SK-N-SH (cell line): Measurements from ENCODE around the gene NKD1. TPM values are rescaled to one million over a fixed set of nuclear protein-coding genes. Genes with fewer than 3 reads are reported as not detected.

Experiments used
- CTCF ChIA-PET: fragments of 300-600, 350-600 bp; formaldehyde crosslinking; extraction: SDS; loops from one replicate; lab custom pipeline; 2021; lab: Yijun Ruan, JAX
- POLR2A ChIA-PET: fragments of 350-600 bp; sonication (Branson Sonifier 250); formaldehyde crosslinking; extraction: SDS; loops from one replicate; lab custom pipeline; 2020; ENCODE audit warnings: antibody characterized with exemption, inconsistent platforms; lab: Yijun Ruan, JAX
- DNase-seq: peaks from one replicate; pipeline ENCODE4 v3.0.0; 2012
- H2AFZ ChIP-seq: fragments of 200-600 bp; sonication (generic); 2 replicates; pipeline ENCODE4 v1.8.1; 2016; ENCODE audit warnings: antibody characterized with exemption, mild to moderate bottlenecking, low read depth
- H3F3A ChIP-seq: fragments of 200-600 bp; sonication (generic); replicated peaks from 2 replicates; pipeline ENCODE3; 2016; ENCODE audit warnings: antibody characterized with exemption, mild to moderate bottlenecking; ENCODE audit not compliant: insufficient read depth
- H3K27ac ChIP-seq, 2 experiments: fragments of 200-500 bp in 1 of 2; fragments of 200-600 bp in 1 of 2; sonication (Bioruptor generic) in 1 of 2; sonication (generic), shearing (Covaris generic) in 1 of 2; 2 replicates each; pipeline versions ENCODE4 v1.5.1 to v1.6.1; 2014 to 2016; ENCODE audit warnings: low read depth in 2 of 2, inconsistent platforms in 1 of 2, low read length in 1 of 2, mild to moderate bottlenecking in 1 of 2, mixed read lengths in 1 of 2
- H3K27me3 ChIP-seq: fragments of 200-600 bp; sonication (generic), shearing (Covaris generic); 2 replicates; pipeline ENCODE4 v1.6.1; 2016; ENCODE audit warnings: mixed run types; ENCODE audit not compliant: insufficient read depth
- H3K36me3 ChIP-seq, 2 experiments: fragments of 200-500 bp in 1 of 2; fragments of 200-600 bp in 1 of 2; sonication (Bioruptor generic) in 1 of 2; sonication (generic) in 1 of 2; replicated peaks in 1 of 2; 2 replicates each; pipeline versions ENCODE3 to v1.5.1; 2014 to 2016; ENCODE audit warnings: low read length in 1 of 2, mild to moderate bottlenecking in 1 of 2; ENCODE audit not compliant: insufficient read depth in 2 of 2, control insufficient read depth in 1 of 2
- H3K4me1 ChIP-seq, 2 experiments: fragments of 200-500 bp in 1 of 2; fragments of 200-600 bp in 1 of 2; sonication (Bioruptor generic) in 1 of 2; sonication (generic), shearing (Covaris generic) in 1 of 2; 2 replicates each; pipeline versions ENCODE4 v1.5.1 to v1.6.1; 2014 to 2016; ENCODE audit warnings: low read depth in 1 of 2, low read length in 1 of 2, mixed run types in 1 of 2; ENCODE audit not compliant: insufficient read depth in 2 of 2, control insufficient read depth in 1 of 2
- H3K4me2 ChIP-seq: fragments of 200-600 bp; sonication (generic), shearing (Covaris generic); 2 replicates; pipeline ENCODE4 v1.6.1; 2017; ENCODE audit warnings: mixed run types
- H3K4me3 ChIP-seq, 2 experiments: fragments of 200-500 bp in 1 of 2; fragments of 200-600 bp in 1 of 2; sonication (Bioruptor generic) in 1 of 2; sonication (generic), shearing (Covaris generic) in 1 of 2; 2 replicates each; pipeline versions ENCODE4 v1.5.1 to v1.8.1; 2014 to 2016; ENCODE audit warnings: low read depth in 2 of 2, inconsistent platforms in 1 of 2, low read length in 1 of 2, mild to moderate bottlenecking in 1 of 2, mixed read lengths in 1 of 2, moderate library complexity in 1 of 2
- H3K79me2 ChIP-seq: fragments of 200-600 bp; sonication (generic); 2 replicates; pipeline ENCODE4 v1.8.1; 2017; ENCODE audit warnings: mild to moderate bottlenecking; ENCODE audit not compliant: insufficient read depth
- H3K9ac ChIP-seq: fragments of 200-600 bp; sonication (generic); 2 replicates; pipeline ENCODE4 v1.6.1; 2017; ENCODE audit warnings: mixed run types
- H3K9me2 ChIP-seq: fragments of 200-600 bp; sonication (generic); 2 replicates; pipeline ENCODE4 v1.6.1; 2017; ENCODE audit warnings: mixed run types
- H3K9me3 ChIP-seq: fragments of 200-600 bp; sonication (generic); 2 replicates; pipeline ENCODE4 v1.6.1; 2017; ENCODE audit warnings: mixed run types, mild to moderate bottlenecking, moderate library complexity
- H4K20me1 ChIP-seq: fragments of 200-600 bp; sonication (generic); 2 replicates; pipeline ENCODE4 v1.6.1; 2017; ENCODE audit warnings: mild to moderate bottlenecking, mixed run types; ENCODE audit not compliant: insufficient read depth
- ELF1 ChIP-seq: IDR thresholded peaks from 2 replicates; pipeline ENCODE4 v1.4.0; 2012
- EZH2phosphoT487 ChIP-seq: fragments of 200-600 bp; sonication (generic); IDR thresholded peaks from 2 replicates; pipeline ENCODE4 v1.6.1; 2017; ENCODE audit warnings: low read depth, mixed run types, mild to moderate bottlenecking, antibody characterized with exemption, moderate library complexity, borderline replicate concordance
- FOXJ3 ChIP-seq: sonication (generic); formaldehyde crosslinking; IDR thresholded peaks from 2 replicates; pipeline ENCODE4 v1.5.1; 2020; ENCODE audit warnings: mild to moderate bottlenecking, missing genetic modification reagents
- FOXM1 ChIP-seq: IDR thresholded peaks from 2 replicates; pipeline ENCODE4 v1.4.0; 2012; ENCODE audit warnings: low read depth, mild to moderate bottlenecking
- GABPA ChIP-seq: IDR thresholded peaks from 2 replicates; pipeline ENCODE4 v1.4.0; 2012; ENCODE audit warnings: low read depth, mild to moderate bottlenecking
- GATA2 ChIP-seq: sonication (generic); formaldehyde crosslinking; IDR thresholded peaks from 2 replicates; pipeline ENCODE4 v1.5.0; 2020; ENCODE audit warnings: mild to moderate bottlenecking, missing genetic modification reagents
- MAX ChIP-seq: IDR thresholded peaks from 2 replicates; pipeline ENCODE4 v1.4.0; 2012; ENCODE audit warnings: low read depth
- MEF2A ChIP-seq: IDR thresholded peaks from 2 replicates; pipeline ENCODE4 v1.4.0; 2012; ENCODE audit warnings: low read depth, borderline replicate concordance
- NRF1 ChIP-seq: IDR thresholded peaks from 2 replicates; pipeline ENCODE4 v1.6.1; 2012; ENCODE audit warnings: low read depth, mild to moderate bottlenecking, low read length
- PBX3 ChIP-seq: IDR thresholded peaks from 2 replicates; pipeline ENCODE4; 2012
- RCOR1 ChIP-seq: fragments of 150-350 bp; IDR thresholded peaks from 2 replicates; pipeline ENCODE4 v1.6.1; 2017; ENCODE audit warnings: antibody characterized with exemption, low read length
- RFX5 ChIP-seq: IDR thresholded peaks from 2 replicates; pipeline ENCODE4 v1.6.1; 2012; ENCODE audit warnings: mild to moderate bottlenecking, improper control_type of control experiment, low read length
- RXRA ChIP-seq: IDR thresholded peaks from 2 replicates; pipeline ENCODE4 v1.4.0; 2012; ENCODE audit warnings: low read depth, mild to moderate bottlenecking, borderline replicate concordance
- SIN3A ChIP-seq: IDR thresholded peaks from 2 replicates; pipeline ENCODE4 v1.6.1; 2012; ENCODE audit warnings: low read depth, mild to moderate bottlenecking, low read length, moderate library complexity, borderline replicate concordance
- TAF1 ChIP-seq: IDR thresholded peaks from 2 replicates; pipeline ENCODE4 v1.6.1; 2012; ENCODE audit warnings: low read depth, mild to moderate bottlenecking, low read length, moderate library complexity, borderline replicate concordance
- TEAD4 ChIP-seq: IDR thresholded peaks from 2 replicates; pipeline ENCODE4 v1.4.0; 2012; ENCODE audit warnings: mild to moderate bottlenecking, borderline replicate concordance; ENCODE audit not compliant: insufficient read depth
- USF1 ChIP-seq: IDR thresholded peaks from 2 replicates; pipeline ENCODE4 v1.4.0; 2012; ENCODE audit warnings: low read depth, borderline replicate concordance
- USF2 ChIP-seq: fragments of 150-350 bp; IDR thresholded peaks from 2 replicates; pipeline ENCODE4 v1.6.1; 2017; ENCODE audit warnings: antibody characterized with exemption, low read length, low read depth, borderline replicate concordance
- YY1 ChIP-seq: IDR thresholded peaks from 2 replicates; pipeline ENCODE4 v1.4.0; 2012; ENCODE audit warnings: low read depth, mild to moderate bottlenecking
- ZBTB33 ChIP-seq: IDR thresholded peaks from 2 replicates; pipeline ENCODE4 v1.4.0; 2012; ENCODE audit warnings: low read depth, borderline replicate concordance
- WGBS: methylation state at CpG from one replicate; pipeline ENCODE4 v1.1.6; 2017; ENCODE audit warnings: low lambda C conversion rate; 5-methylcytosine and 5-hydroxymethylcytosine counted together
- polyA plus RNA-seq, 3 experiments: library from polyadenylated mRNA; depleted of rRNA; stranded (reverse); fragments of >200 nt; gene quantifications; 2 replicates each; pipeline ENCODE4 v1.2.3, GENCODE V29; 2012

Gene NKD1
- polyA plus RNA-seq, 1 of the 3 experiments (the other 2 are of a cell fraction), result 0.02 TPM

- TF ChIP-seq USF1, result no peak
- no peak for TF ChIP-seq EZH2phosphoT487
- TF ChIP-seq USF2, result no peak
- no peak for TF ChIP-seq GATA2 (CRISPR knock-in tag)
- no peak for TF ChIP-seq ZBTB33
- no peak for TF ChIP-seq MAX
Measured at GRCh38 chr16:50631249-50631984, 83.2 kb downstream of the NKD1 start (continued).

GRCh38 chr16:50631985-50632576, 83.9 kb downstream of the NKD1 start:
- no peaks in the 10 kb centered on the region for H3K27me3 ChIP-seq
- POLR2A ChIA-PET, result no interaction called here
- no peak for DNase-seq
- H3K79me2 ChIP-seq, result no peaks in the 10 kb centered on the region
- no peaks in the 10 kb centered on the region for H3K9me3 ChIP-seq
- TF ChIP-seq NRF1 (no peak), TAF1 (no peak), ELF1 (no peak), SIN3A (no peak), RXRA (no peak), USF2 (no peak), FOXM1 (no peak), RCOR1 (no peak), PBX3 (no peak), EZH2phosphoT487 (no peak), ZBTB33 (no peak), TEAD4 (no peak), YY1 (no peak), USF1 (no peak), MEF2A (no peak), RFX5 (no peak), GABPA (no peak), FOXJ3 (CRISPR knock-in tag) (no peak)
- H3K36me3 ChIP-seq, result no peaks in the 10 kb centered on the region
- H3K9me2 ChIP-seq, result no peaks in the 10 kb centered on the region
- H3K4me3 ChIP-seq, result no peak overlapping the region
- 59% methylated on average over 19 of the region's 22 CpGs for WGBS
- no peaks in the 10 kb centered on the region for H4K20me1 ChIP-seq
- no peak overlapping the region for H3K4me2 ChIP-seq
- H2AFZ ChIP-seq, result no peak overlapping the region
- no peaks in the 10 kb centered on the region; a peak in 1 of 4 replicates for H3K4me1 ChIP-seq
- H3K9ac ChIP-seq, result no peak overlapping the region
- CTCF ChIA-PET, result no interaction called here
- no peaks in the 10 kb centered on the region for H3F3A ChIP-seq
- no peak overlapping the region for H3K27ac ChIP-seq
